IPS-20b (cell line): ENCODE measurements around the gene NDUFV1.

Experiments used
- H3K27ac ChIP-seq: one replicate; pipeline ENCODE4 v1.5.1; 2013; ENCODE audit warnings: low read length
- H3K27me3 ChIP-seq: 2 replicates; pipeline ENCODE4 v1.6.1; 2013; ENCODE audit warnings: mild to moderate bottlenecking, low read length, inconsistent platforms; ENCODE audit not compliant: insufficient read depth
- H3K36me3 ChIP-seq: 2 replicates; pipeline ENCODE4 v1.6.1; 2013; ENCODE audit warnings: low read depth, mild to moderate bottlenecking, inconsistent platforms, low read length, moderate library complexity; ENCODE audit not compliant: insufficient read depth
- H3K4me1 ChIP-seq: 2 replicates; pipeline ENCODE4 v1.6.1; 2013; ENCODE audit warnings: mild to moderate bottlenecking, control low read depth, inconsistent platforms, low read length, moderate library complexity; ENCODE audit not compliant: insufficient read depth
- H3K4me3 ChIP-seq: 2 replicates; pipeline ENCODE4 v1.5.1; 2013; ENCODE audit warnings: mild to moderate bottlenecking, low read length, inconsistent platforms
- H3K9ac ChIP-seq: 2 replicates; pipeline ENCODE4 v1.6.1; 2013; ENCODE audit warnings: low read depth, mild to moderate bottlenecking, inconsistent platforms, low read length, moderate library complexity
- H3K9me3 ChIP-seq: 2 replicates; pipeline ENCODE4 v1.6.1; 2013; ENCODE audit warnings: mild to moderate bottlenecking, low read depth, low read length, inconsistent platforms; ENCODE audit not compliant: insufficient read depth

Gene NDUFV1

GRCh38 chr11:67639438-67639859 is 32.7 kb downstream of the NDUFV1 start, which contains the start of gene TBX10:
TSS of gene TBX10 (minus strand) at chr11:67639763. CDS start at chr11:67639472, 291 bp downstream.
- H3K4me3 ChIP-seq: no peak within 1 kb of the TSS
- H3K4me1 ChIP-seq: no peaks in the 10 kb centered on the region
- no peaks in the 10 kb centered on the region for H3K36me3 ChIP-seq
- no peaks in the 10 kb centered on the region; the same call in 1 of the 2 replicates for H3K9me3 ChIP-seq
- no peak within 1 kb of the TSS for H3K27ac ChIP-seq
- H3K27me3 ChIP-seq: peaks cover 19% of the 10 kb centered on the region
- no peak within 1 kb of the TSS for H3K9ac ChIP-seq

- no peak overlapping the region for H3K9ac ChIP-seq
- H3K4me1 ChIP-seq: no peaks in the 10 kb centered on the region
- no peak overlapping the region for H3K27ac ChIP-seq
- no peaks in the 10 kb centered on the region; the same call in 1 of the 2 replicates for H3K9me3 ChIP-seq
- peaks cover 19% of the 10 kb centered on the region for H3K27me3 ChIP-seq
- no peak overlapping the region for H3K4me3 ChIP-seq
- no peaks in the 10 kb centered on the region for H3K36me3 ChIP-seq
Measured at GRCh38 chr11:67640021-67640757, 33.5 kb downstream of the NDUFV1 start.

- Histone ChIP-seq H3K9me3 (no peaks in the 10 kb centered on the region; the same call in 1 of the 2 replicates), H3K4me3 (no peak overlapping the region), H3K27me3 (peaks cover 19% of the 10 kb centered on the region), H3K4me1 (no peaks in the 10 kb centered on the region), H3K36me3 (no peaks in the 10 kb centered on the region), H3K27ac (no peak overlapping the region), H3K9ac (no peak overlapping the region)
Measured at GRCh38 chr11:67640758-67641337, 34.1 kb downstream of the NDUFV1 start.

- Histone ChIP-seq H3K36me3 (no peaks in the 10 kb centered on the region), H3K27me3 (peaks cover 19% of the 10 kb centered on the region), H3K4me1 (no peaks in the 10 kb centered on the region), H3K4me3 (no peak overlapping the region), H3K27ac (no peak overlapping the region), H3K9me3 (no peaks in the 10 kb centered on the region; the same call in 1 of the 2 replicates), H3K9ac (no peak overlapping the region)
Measured at GRCh38 chr11:67641338-67642172, 34.8 kb downstream of the NDUFV1 start.

- Histone ChIP-seq H3K9me3 (no peaks in the 10 kb centered on the region; the same call in 1 of the 2 replicates), H3K9ac (no peak overlapping the region), H3K4me3 (no peak overlapping the region), H3K4me1 (no peaks in the 10 kb centered on the region), H3K36me3 (no peaks in the 10 kb centered on the region), H3K27ac (no peak overlapping the region), H3K27me3 (peaks cover 19% of the 10 kb centered on the region)
Measured at GRCh38 chr11:67642173-67643120, 35.7 kb downstream of the NDUFV1 start.

- Histone ChIP-seq H3K9me3 (no peaks in the 10 kb centered on the region; the same call in 1 of the 2 replicates), H3K27ac (no peak overlapping the region), H3K4me1 (no peaks in the 10 kb centered on the region), H3K36me3 (no peaks in the 10 kb centered on the region), H3K4me3 (no peak overlapping the region), H3K9ac (no peak overlapping the region), H3K27me3 (peaks cover 19% of the 10 kb centered on the region)
Measured at GRCh38 chr11:67644042-67644441, 37.3 kb downstream of the NDUFV1 start.

GRCh38 chr11:67644472-67645418 is 38.0 kb downstream of the NDUFV1 start:
- no peak overlapping the region for H3K9ac ChIP-seq
- H3K27ac ChIP-seq: no peak overlapping the region
- no peak overlapping the region for H3K4me3 ChIP-seq
- H3K36me3 ChIP-seq: no peaks in the 10 kb centered on the region
- no peaks in the 10 kb centered on the region for H3K4me1 ChIP-seq
- peaks cover 14% of the 10 kb centered on the region for H3K27me3 ChIP-seq
- no peaks in the 10 kb centered on the region; the same call in 1 of the 2 replicates for H3K9me3 ChIP-seq

GRCh38 chr11:67645521-67646461 is 39.1 kb downstream of the NDUFV1 start:
- H3K27ac ChIP-seq: no peak overlapping the region
- H3K4me3 ChIP-seq: no peak overlapping the region
- peaks cover 3% of the 10 kb centered on the region for H3K27me3 ChIP-seq
- H3K36me3 ChIP-seq: no peaks in the 10 kb centered on the region
- H3K9me3 ChIP-seq: no peaks in the 10 kb centered on the region
- no peaks in the 10 kb centered on the region for H3K4me1 ChIP-seq
- H3K9ac ChIP-seq: no peak overlapping the region

GRCh38 chr11:67646535-67647336 is 40.0 kb downstream of the NDUFV1 start:
- Histone ChIP-seq H3K27ac (no peak overlapping the region), H3K4me1 (no peaks in the 10 kb centered on the region), H3K36me3 (no peaks in the 10 kb centered on the region), H3K9me3 (no peaks in the 10 kb centered on the region), H3K27me3 (no peaks in the 10 kb centered on the region; the same call in 1 of the 2 replicates), H3K9ac (no peak overlapping the region), H3K4me3 (no peak overlapping the region)
